Dermis blood vessel endothelial cell (primary cell): ENCODE results near the gene PGAM5. TPM values are rescaled to one million over a fixed set of nuclear protein-coding genes. Genes with fewer than 3 reads are reported as not detected.
A peak's percentile ranks its signal among the peaks of the same experiment; 100 is the strongest.
"Not testable (repeated sequence)": the region's sequence is repeated elsewhere in the genome, so short reads cannot be mapped to it uniquely, and the experiment has no call there.

Experiments used
- DNase-seq: peaks from one replicate; pipeline ENCODE4 v3.0.0; 2010
- total RNA-seq: library from RNA; depleted of rRNA; stranded (reverse); fragments of >200 nt; gene quantifications from 2 replicates; pipeline ENCODE4 v1.2.3, GENCODE V29; 2014

The PGAM5 gene
- total RNA-seq, 1 donor from 2014 or later, result 63.3 TPM

DNA sequence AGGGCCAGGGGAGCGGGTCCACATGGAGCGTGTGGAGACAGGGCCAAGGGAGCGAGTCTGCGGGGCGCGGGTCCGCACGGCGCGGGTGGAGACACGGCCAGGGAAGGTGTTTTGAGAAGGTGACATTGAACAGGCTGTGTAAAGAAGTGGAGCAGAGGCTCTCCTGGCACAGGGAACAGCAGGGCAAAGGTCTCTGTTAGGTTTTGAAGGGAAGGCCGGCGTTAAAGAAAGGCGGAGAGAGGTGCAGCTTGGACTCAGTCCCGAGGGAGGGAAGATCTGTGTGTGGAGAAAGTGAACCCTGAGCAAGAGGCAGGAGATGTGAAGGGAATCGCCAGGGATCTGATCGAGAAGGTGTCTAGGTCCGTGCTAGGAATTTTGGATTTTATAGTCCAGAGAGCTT lies 21.4 kb upstream of the PGAM5 start:
- no peak for DNase-seq

DNA sequence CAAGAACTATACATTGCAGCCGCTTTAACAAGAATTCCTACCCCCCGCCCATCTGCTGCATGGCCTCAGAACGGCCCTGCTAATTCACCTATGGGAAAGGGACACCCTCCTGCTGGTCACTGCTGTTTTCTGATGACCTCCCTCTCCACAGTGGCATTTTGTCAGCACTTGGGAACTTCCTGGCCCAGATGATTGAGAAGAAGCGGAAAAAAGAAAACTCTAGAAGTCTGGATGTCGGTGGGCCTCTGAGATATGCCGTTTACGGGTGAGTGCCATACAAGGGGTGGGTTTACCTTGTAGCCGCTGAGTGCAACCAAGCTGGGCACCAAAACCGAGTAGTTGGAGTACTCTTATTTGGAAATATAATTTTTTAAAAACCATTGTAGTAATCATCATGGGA lies 20.5 kb upstream of the PGAM5 start:
- DNase-seq, result no peak

DNA sequence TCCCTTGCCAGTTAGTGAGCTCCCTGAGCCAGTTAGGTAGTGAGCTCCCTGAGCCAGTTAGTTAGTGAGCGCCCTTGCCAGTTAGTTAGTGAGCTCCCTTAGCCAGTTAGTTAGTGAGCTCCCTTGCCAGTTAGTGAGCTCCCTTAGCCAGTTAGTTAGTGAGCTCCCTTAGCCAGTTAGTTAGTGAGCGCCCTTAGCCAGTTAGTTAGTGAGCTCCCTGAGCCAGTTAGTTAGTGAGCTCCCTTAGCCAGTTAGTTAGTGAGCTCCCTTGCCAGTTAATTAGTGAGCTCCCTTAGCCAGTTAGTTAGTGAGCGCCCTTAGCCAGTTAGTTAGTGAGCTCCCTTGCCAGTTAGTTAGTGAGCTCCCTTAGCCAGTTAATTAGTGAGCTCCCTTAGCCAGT lies 18.6 kb upstream of the PGAM5 start:
- DNase-seq, result not testable (repeated sequence)

DNA sequence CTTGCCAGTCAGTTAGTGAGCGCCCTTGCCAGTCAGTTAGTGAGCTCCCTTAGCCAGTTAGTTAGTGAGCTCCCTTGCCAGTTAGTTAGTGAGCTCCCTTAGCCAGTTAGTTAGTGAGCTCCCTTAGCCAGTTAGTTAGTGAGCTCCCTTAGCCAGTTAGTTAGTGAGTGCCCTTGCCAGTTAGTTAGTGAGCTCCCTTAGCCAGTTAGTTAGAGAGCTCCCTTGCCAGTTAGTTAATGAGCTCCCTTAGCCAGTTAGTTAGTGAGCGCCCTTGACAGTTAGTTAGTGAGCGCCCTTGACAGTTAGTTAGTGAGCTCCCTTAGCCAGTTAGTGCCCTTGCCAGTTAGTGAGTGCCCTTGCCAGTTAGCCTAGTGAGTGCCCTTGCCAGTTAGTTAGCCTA lies 15.8 kb upstream of the PGAM5 start:
- not testable (repeated sequence) for DNase-seq

DNA sequence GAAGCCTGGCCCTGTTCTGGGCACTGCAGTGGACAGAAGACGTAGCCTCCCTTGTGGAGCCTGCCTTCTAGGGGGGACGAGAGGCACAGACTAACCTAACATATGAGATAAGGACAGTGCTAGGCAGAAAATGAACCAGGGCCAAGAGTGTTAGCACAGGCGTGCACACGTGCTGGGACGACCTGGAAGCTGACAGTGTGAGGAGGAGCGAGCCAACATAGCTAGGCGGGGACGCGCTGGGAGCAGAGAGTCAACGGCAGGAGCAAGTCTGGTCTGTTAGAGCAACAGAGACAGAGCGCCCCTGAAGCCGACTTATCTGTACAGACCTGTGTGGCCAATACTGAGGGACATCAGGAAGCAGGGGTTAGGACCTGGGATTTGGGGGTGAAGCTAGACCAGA lies 15.2 kb upstream of the PGAM5 start:
- DNase-seq, result no peak

DNA sequence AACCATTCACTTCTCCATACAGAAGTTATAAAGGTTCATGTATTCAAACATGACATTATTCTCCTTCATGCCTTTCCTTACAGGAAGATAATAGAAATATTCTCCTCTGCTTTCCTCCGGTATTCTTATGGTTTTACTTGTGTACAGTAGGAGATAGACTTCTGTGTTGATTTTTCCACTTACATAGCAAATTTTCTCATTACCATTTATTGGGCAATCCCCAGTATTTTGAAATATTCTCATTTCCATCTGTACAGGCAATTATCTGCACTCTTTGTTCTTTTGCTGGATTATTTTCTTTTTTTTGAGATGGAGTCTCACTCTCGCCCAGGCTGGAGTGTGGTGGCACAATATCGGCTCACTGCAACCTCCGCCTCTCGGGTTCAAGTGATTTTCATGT lies 12.3 kb upstream of the PGAM5 start:
- no peak for DNase-seq

DNA sequence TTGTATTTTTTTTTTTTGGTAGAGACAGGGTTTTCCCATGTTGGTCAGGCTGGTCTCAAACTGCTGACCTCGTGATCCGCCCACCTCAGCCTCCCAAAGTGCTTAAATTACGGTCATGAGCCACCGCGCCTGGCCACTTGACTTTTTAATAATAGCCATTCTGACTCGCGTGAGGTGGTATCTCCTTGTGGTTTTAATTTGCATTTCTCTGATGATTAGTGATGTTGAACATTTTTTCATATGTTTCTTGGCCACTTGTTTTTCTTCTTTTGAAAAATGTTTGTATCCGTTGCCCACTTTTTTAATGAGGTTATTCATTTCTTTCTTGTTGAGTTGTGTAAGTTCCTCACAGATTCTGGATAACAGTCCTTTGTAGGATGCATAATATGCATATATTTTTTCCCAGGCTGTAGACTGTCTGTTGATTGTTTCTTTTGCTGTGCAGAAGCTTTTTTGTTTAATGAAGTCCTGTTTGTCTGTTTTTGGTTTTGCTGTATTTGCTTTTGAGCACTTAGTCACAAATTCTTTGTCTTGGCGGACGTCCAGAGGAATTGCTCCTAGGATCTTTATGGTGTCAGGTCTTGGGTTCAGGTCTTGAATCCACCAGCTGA lies 10.3 kb upstream of the PGAM5 start:
- no peak for DNase-seq

DNA sequence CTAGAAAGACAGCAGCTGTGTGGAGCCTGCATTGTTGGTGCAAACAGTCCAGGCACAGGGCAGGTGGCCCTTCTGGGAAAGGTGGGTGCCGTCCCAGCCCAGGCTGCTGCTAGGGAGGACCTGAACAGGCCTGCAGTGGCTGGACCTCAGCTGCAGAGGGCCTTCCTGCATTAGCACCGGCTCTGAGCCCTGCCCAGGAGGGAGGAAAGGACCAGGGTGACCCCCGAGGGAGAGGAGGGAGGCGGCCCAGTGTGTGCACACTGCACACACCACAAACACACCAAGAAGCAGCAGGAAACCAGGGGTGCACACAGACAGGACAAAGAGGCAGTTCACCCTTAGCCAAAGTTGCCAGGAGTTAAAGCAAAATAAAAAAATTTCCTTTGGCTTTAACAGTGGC lies 8.0 kb upstream of the PGAM5 start:
- no peak for DNase-seq

DNA sequence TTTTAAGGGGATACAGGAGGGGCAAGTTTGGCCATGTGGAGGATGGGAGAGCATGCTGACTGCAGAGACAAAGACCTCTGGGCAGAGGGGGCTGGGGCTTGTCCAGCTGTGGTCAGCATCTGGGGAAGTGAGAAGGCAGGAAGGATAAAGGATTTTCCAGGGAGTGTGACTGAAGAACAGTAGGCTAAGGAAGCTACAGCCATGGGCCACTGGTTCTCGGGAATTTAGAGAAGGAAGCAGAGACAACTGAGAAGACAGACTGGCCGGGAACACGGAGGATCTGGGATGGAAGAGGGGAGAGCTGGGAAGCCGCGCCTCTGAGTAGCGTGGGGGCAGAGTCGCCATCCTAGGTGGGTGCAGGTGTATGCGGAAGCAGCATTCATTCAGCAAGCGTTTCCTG lies 7.0 kb upstream of the PGAM5 start:
- DNase-seq, result no peak

DNA sequence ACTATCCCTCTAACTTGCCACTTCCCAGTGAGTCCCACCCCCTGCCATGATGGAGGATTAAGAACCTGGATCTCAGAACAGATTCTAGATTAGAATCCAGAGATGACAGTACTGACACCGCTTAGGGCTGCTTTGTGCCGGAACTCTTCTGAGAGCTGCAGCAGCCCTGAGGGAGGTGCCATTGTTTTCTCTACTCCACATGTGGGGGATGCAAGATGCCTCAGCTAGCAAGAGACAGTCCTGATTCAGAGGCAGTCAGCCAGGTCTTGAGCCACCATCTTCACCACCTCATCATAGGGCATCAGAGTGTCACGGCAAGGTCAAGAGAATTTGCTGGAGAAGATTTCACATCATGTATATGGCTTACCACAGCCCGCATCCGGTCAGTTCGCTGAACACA lies 3.4 kb upstream of the PGAM5 start:
- no peak for DNase-seq

DNA sequence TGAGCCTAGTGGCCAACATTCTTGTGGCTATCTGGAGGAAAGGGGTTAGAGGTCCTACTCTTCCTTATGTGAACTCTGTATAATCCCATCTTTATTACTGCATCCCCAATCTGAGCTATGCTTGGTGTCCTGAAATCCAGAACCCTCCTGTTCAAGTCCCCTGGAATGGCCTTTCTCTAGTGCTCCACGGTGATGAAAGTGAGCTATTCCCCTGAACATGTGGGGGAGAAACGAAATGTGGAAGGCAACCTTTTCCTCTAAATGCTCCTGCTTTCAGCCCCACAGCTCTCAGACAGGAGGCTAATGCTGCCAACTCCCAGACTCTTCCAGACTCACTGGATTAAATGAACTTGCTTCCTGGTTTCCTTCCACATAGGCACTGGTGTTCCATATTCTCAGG lies 2.5 kb upstream of the PGAM5 start:
- DNase-seq, result no peak

DNA sequence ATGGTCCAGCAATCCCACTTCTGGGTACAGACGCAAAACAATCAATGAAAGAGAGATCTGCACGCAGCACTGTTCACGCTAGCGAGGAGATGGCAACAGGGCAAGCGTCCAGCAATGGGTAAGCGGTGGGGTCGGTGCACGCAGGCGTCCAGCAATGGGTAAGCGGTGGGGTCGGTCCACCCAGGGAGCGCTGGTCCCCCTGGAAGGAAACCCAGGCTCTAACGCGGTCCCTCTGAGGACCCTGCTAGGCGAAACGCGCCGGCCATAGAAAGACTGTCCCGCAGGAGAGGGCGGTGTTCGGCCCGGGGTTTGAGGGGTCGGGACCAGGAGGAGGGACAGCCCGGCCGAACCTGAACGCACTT lies 618 bp upstream of the PGAM5 start:
- DNase-seq, result peak; percentile 41

DNA sequence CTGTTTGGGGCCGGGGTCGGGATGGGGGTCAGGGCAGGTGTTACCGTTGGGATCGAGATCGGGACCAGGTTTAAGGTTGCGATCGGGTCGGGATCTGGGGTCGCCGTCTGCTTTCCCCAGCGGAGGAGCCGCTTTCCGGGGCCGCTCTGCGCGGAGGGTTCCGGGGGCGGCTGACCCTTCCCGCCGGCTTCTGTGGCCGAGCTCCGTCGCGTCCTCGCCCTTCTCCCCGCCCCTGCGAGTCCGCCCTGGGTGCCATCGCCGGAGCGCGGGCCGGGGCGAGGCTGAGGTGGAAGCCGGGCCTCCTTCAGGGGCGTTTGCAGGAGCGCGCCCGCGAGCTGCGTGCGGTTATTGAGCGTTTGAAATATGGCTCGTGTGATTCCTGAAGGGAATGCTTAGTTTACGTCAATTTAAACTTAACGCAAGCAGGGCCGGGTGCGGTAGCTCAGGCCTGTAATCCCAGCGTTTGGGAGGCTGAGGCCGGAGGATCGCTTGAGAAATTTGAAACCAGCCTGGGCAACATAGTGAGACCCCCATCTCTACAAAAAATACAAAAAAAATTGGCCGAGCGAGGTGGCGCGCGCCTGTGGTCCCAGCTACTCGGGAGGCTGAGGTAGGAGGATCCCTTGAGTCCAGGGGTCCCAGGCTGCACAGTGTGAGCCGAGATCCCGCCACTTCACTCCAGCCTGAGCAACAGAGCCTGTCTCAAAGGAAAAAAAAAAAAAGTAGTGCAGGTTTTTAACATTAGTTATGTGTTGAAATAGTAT lies 620 bp downstream of the PGAM5 start:
- peak; percentile 45 for DNase-seq

DNA sequence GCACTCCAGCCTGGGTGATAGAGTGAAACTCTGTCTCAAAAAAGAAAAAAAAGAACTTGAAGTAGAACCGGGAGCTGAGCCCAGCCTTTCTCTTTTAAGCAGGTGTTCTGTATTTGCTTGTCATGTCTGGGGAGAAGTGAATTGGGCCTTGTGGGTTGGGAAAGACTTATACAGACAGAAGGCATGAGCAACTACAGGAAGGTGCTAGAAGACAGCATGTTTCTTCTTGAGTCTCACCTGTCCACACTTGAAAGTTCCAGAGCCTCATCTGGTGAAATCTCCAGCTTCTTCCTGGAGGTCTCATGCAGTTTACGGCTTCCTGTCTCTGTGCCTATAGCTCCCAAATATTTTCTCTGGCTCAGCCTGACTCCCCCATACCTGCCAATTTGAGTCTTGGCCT lies 2.5 kb downstream of the PGAM5 start:
- no peak for DNase-seq

DNA sequence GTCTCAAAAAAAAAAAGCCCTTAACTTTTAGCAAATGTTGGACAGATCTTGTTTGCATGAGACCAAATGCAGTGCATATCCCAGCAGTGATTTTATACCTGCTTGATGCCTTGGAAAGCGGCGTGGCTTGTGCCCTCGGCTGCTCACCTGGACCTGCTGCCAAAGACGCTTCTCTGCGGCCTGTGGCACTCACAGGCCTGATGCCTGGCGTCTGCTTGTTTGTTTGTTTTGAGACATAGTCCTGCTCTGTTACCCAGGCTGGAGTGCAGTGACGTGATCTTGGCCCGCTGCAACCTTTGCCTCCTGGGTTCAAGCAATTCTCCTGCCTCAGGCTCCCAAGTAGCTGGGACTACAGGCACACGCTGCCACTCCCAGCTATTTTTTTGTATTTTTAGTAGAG lies 5.2 kb downstream of the PGAM5 start:
- no peak for DNase-seq

DNA sequence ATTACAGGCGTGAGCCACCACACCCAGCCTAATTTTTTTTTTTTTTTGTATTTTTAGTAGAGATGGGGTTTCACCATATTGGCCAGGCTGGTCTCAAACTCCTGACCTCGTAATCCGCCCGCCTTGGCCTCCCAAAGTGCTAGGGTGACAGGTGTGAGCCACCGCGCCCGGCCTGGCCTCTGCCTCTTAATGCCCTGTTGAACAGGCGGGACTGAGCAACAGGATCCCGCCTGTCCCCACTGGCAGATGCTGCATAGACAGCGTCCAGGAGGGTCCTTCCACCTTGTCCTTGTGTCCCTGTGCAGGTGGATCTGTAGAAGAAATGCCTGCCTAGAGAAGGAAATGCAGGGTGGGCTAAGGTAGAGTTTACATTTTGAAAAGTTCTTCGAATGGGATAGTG lies 5.7 kb downstream of the PGAM5 start:
- DNase-seq, result no peak

DNA sequence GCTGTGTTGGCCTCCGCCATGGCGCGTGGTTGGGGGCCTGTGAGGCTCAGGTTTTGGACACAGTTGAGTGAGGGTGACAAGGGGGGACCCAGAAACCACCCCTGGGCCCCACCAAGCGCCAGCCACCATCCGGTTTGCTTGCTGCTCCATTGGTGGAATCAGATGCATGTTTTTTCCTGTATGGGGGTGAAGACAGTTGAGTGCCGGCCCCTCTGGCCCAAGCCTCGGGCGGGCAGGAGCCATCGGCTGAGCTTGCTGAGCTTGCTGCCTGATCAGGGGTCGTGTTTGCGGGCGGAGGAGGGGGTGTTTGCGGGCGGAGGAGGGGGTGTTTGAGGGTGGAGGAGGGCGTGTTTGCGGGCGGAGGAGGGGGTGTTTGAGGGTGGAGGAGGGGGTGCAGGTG lies 6.4 kb downstream of the PGAM5 start:
- no peak for DNase-seq

DNA sequence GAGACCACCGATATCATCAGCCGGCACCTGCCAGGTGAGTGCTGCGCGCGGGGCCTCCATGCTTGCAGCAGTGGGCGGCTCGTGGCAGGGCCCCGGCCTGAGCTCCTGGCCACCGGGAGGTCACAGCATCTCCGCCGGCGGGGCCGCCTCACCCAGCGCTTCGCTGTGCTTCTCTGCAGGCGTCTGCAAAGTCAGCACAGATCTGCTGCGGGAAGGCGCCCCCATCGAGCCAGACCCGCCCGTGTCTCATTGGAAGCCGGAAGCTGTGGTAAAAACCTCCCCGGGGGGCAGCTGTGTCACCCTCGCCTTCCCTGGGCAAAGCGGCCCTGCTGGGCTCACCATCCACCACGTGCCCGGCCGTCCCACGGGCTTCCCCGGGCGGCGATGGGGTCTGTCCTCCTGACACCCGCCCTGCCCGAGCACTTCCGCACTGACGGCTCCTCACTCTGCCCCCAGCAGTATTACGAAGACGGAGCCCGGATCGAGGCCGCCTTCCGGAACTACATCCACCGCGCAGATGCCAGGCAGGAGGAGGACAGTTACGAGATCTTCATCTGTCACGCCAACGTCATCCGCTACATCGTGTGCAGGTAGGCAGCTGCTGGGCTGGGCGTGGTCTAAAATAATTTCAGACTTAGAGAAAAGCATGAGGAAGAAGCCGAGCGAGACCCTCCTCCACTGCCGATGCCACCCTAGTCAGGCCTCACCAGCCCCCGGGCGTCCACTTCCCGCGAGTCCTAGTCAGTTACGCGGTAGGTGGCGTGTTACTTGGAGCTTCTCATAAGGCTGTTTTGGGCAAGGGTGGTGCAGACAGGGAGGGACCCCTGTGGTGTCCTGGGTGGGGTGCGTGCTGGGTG lies 7.1 kb downstream of the PGAM5 start:
- DNase-seq, result no peak

DNA sequence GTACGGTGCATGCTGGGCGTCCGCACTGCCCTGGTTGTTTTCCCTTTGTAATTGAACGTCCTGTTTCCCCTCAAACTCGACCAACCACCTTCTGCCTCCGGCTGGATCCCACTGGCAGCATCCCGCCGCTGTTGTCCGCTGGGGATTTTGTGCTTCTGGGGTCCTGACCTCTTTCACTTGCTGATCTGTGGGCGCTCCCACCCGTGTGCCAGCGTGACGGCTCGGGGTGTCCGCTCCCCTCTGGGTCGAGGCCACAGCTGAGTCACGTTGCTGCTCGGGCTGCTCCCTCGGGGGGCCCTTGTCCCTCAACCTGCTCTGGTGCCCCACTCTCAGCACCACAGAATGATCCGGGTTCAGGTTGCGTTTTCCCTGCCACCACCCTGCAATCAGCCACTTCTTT lies 8.0 kb downstream of the PGAM5 start:
- no peak for DNase-seq

DNA sequence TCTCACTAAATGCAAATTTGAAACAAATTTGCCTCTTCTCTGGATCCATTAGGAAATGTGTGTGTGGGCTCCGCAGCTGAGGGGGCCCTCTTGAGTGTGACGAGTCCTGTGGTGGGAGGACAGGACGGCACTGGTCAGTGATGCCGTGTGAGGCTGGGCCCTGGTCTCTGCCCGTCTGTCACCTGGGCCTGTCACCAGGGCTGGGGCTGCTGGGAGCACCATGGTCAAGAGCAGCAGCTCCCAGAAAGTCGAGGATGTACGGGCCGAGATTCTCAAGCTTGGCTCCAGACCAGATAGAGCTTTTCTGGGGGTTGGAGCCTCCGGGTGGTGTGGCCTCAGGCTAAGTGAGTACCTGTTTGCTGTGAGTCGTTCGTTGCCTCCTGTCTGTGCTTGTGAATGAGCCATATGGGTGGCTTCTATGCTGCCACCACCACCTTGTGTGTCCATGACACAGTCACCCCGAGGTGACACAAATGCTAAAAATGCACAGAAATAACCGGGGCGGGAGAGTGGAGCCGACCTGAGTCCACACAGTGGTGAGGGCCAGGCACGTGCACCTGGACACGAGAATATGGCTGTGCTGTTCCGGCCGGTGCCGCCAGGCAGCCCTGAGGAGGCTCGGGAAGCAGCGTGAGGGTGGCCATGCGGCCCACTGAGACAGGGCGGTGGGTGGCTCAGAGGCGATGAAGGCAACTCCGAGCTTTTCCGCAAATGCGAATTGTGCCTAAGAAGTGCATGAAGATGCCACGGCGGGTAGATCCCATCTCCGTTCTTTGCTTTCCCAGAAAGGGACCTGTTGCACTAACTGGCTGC lies 8.7 kb downstream of the PGAM5 start:
- DNase-seq, result no peak

DNA sequence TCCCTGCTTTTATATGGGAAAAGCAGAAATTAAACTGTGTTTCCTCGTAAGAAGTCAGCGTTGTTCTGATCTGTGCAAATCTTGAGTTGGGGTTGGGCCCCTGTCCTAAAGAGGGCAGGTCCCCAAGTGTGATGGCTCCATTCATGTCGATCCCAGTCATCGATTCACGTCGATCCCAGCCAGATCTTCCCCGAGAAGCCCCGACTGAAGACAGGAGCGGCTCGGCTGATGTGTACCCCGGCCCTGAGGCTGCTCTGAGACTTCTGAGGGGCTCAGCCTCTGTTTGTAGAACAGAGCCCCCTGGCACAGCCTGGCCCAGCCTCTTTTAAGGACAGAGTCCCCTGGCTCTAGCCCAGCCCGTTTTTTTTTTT lies 9.3 kb downstream of the PGAM5 start:
- no peak for DNase-seq

DNA sequence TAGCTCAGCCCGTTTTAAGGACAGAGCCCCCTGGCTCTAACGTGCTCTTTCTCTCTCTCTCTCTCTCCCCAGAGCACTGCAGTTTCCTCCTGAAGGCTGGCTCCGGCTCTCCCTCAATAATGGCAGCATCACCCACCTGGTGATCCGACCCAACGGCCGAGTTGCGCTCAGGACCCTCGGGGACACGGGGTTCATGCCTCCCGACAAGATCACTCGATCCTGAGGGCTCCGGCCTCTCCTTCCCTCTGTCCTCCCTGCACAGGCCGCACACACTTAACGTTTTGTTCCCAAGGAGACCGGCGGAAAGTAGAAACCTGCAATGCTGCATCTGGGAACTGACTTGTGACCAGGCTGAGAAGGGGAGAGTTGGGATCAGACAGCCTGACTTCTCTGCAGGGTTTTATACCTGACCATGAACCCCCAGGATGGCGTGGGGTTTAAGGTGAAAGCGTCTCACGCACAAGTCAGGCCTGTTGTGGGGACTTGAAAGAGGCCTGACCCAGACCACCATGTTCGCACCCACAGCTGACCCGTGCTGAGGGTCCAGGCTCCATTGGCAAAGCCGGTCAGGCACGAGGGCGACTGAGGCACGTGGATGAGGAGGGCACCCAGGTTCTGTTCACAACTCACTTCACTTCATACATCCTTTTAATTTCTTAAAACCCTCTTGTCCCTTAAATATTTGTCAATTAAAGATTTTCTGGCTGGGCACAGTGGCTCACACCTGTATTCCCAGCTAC lies 10.1 kb downstream of the PGAM5 start:
- no peak for DNase-seq
